GM06990 (cell line): Measurements from ENCODE around the gene SYNE1.
"Not testable (repeated sequence)": the region's sequence is repeated elsewhere in the genome, so short reads cannot be mapped to it uniquely, and the experiment has no call there.

ENCODE experiments used
- DNase-seq: peaks from one replicate; pipeline ENCODE4 v3.0.0-alpha.2; 2011; ENCODE audit not compliant: insufficient read length; ENCODE audit errors: extremely low read depth
- H3K27me3 ChIP-seq: replicated peaks from 2 replicates; pipeline ENCODE4 v1.6.0; 2011; ENCODE audit warnings: low read length; ENCODE audit not compliant: control insufficient read depth, insufficient read depth
- H3K36me3 ChIP-seq: 2 replicates; pipeline ENCODE4 v1.5.1; 2011; ENCODE audit warnings: low read length; ENCODE audit not compliant: control insufficient read depth, insufficient read depth
- H3K4me3 ChIP-seq: replicated peaks from 2 replicates; pipeline ENCODE4 v1.5.1; 2011; ENCODE audit warnings: low read depth, mild to moderate bottlenecking, control low read depth, low read length
- TF ChIP-seq, protein P1 (sequence below): IDR thresholded peaks from 2 replicates; pipeline ENCODE4 v1.5.1; 2011; ENCODE audit warnings: low read length, control low read depth, mild to moderate bottlenecking, inconsistent platforms; ENCODE audit not compliant: insufficient read depth, poor library complexity, severe bottlenecking

Gene SYNE1

DNA sequence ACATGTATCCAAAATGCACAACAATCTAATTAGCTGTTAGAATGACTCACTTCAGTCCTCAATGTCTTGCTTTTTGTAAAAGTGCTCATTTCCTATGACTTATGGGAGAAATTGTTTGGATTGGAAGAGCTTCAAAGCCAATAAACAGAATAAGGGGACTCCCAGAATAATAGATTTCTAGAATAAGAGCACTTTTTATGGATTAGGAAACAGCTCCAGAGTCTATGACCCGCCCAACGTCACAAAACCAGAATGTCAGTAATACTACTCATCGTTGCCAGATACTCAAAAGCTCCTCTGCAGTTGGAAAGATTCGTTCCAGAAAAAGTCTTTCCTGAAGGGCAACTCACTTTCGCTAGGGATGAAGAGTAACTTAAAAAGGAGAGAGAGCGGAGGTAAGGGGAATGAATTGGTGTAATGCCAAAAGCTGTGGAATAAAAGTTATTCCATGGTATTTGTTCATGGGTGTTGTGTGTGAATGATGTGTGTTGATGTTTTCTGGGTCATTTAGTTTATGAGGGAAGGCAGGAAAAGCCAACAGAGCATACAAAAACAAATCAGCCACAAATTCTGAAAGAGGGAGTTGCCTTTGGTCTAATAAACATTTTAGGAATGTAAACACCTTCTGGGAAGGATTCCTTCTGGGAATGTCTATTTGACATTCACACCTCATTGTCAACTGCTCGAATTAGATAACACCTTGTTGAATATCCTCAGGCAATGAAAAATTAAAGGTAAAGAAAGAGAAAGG lies 64.6 kb downstream of the SYNE1 start:
- DNase-seq = no peak
- TF ChIP-seq, protein P1, sequence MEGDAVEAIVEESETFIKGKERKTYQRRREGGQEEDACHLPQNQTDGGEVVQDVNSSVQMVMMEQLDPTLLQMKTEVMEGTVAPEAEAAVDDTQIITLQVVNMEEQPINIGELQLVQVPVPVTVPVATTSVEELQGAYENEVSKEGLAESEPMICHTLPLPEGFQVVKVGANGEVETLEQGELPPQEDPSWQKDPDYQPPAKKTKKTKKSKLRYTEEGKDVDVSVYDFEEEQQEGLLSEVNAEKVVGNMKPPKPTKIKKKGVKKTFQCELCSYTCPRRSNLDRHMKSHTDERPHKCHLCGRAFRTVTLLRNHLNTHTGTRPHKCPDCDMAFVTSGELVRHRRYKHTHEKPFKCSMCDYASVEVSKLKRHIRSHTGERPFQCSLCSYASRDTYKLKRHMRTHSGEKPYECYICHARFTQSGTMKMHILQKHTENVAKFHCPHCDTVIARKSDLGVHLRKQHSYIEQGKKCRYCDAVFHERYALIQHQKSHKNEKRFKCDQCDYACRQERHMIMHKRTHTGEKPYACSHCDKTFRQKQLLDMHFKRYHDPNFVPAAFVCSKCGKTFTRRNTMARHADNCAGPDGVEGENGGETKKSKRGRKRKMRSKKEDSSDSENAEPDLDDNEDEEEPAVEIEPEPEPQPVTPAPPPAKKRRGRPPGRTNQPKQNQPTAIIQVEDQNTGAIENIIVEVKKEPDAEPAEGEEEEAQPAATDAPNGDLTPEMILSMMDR = no peak
- H3K4me3 ChIP-seq = no peak overlapping the region
- no peaks in the 10 kb centered on the region for H3K36me3 ChIP-seq
- H3K27me3 ChIP-seq = no peaks in the 10 kb centered on the region; the same call in 1 of the 2 replicates

- Histone ChIP-seq H3K27me3 (no peaks in the 10 kb centered on the region; the same call in 1 of the 2 replicates), H3K36me3 (no peaks in the 10 kb centered on the region), H3K4me3 (no peak overlapping the region)
- TF ChIP-seq, protein P1 = no peak
- DNase-seq = no peak
These were observed 65.2 kb downstream of the SYNE1 start for GRCh38 chr6:152571943-152572337.

DNA sequence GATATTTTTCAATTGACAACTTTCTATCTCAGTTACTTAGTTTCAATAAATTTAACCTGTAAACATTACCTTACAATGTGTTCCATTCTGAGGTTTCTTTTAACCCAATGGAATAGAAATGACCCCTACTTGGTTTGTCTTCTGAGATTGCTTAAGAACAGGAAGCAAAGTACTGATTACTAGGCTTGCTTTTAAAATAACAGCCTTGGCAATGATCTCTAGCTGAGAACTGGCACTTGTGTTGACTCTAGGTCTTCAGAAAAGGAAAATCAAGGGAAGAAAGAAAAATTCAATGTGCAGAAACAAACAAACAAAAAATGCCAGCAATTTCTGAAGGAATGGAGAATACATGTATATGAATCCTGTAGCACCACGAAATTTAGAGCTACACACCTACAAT lies 66.1 kb downstream of the SYNE1 start:
- H3K4me3 ChIP-seq = no peak overlapping the region
- no peaks in the 10 kb centered on the region; the same call in 1 of the 2 replicates for H3K27me3 ChIP-seq
- TF ChIP-seq, protein P1 = no peak
- no peaks in the 10 kb centered on the region for H3K36me3 ChIP-seq
- DNase-seq = no peak

DNA sequence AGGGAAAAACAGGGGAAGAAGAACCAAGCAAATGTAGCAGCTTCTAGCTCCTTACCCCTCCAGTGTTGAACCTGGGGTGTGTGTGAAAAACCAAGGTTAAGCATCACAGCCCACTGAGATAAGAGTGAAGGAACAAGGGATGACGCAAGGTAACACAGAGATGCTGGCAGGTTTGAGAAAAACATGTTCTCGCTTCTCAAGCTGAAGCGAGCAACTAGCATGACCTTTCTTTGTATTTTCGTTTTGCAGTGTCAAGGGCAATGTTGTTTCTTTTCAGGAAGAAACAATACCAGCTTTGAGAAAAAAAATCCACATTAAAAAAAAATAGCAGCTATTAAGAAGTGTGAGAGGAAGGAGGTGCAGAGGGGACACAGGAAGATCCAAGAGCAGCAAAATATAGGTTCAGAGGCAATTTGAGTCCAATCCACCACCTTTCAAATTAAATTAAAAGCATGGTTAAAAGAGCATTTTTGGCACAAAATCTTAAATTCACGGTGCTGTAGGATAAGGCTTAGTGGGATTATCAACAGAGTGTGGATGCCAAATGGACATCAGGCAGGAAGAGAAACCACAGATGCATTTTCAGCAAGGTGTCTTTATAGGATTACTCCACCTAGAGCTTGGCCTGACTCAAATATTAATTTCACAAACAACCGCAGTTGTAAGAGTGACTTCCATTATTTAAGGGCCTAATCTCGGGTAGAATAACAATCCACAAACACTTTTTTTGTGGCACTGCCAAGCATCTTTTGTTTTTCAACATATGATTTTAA lies 70.9 kb downstream of the SYNE1 start:
- H3K4me3 ChIP-seq = no peak overlapping the region
- no peak for DNase-seq
- TF ChIP-seq, protein P1 = no peak
- H3K27me3 ChIP-seq = no peaks in the 10 kb centered on the region
- H3K36me3 ChIP-seq = no peaks in the 10 kb centered on the region

- no peak for DNase-seq
- TF ChIP-seq, protein P1 = no peak
- H3K36me3 ChIP-seq = no peaks in the 10 kb centered on the region
- H3K4me3 ChIP-seq = no peak overlapping the region
- H3K27me3 ChIP-seq = no peaks in the 10 kb centered on the region
These were observed 74.0 kb downstream of the SYNE1 start for GRCh38 chr6:152563177-152563576.

GRCh38 chr6:152558798-152559197 lies 78.4 kb downstream of the SYNE1 start:
- DNase-seq, H3K36me3 ChIP-seq, H3K27me3 ChIP-seq, H3K4me3 ChIP-seq: not testable (repeated sequence)
